CD8-positive, alpha-beta memory T cell (primary cell): ENCODE data around the gene SHC4. TPM values are rescaled to one million over a fixed set of nuclear protein-coding genes. Genes with fewer than 3 reads are reported as not detected.
A peak's percentile ranks its signal among the peaks of the same experiment; 100 is the strongest.

ENCODE experiments used
- CTCF ChIA-PET: fragments of 350-600 bp; sonication (Branson Sonifier 250); formaldehyde crosslinking; loops from one replicate; lab custom pipeline; 2021; ENCODE audit warnings: antibody characterized with exemption; lab: Charles Lee
- POLR2A ChIA-PET: fragments of 350-600 bp; sonication (Branson Sonifier 250); formaldehyde crosslinking; loops from one replicate; lab custom pipeline; 2021; ENCODE audit warnings: antibody characterized with exemption; lab: Charles Lee
- DNase-seq, 5 donors: peaks; one replicate each; pipeline versions ENCODE4 v3.0.0 to v3.0.0-alpha.2; 2020 to 2022; ENCODE audit warnings: mixed read lengths in 1 of 5
- H3K27ac ChIP-seq: one replicate; pipeline ENCODE4 v1.7.0; 2013; ENCODE audit warnings: low read depth, mild to moderate bottlenecking, low read length, moderate library complexity
- H3K27me3 ChIP-seq: 2 replicates; pipeline ENCODE4 v1.7.0; 2013; ENCODE audit warnings: low read length, mild to moderate bottlenecking; ENCODE audit not compliant: insufficient read depth, poor library complexity, severe bottlenecking
- H3K36me3 ChIP-seq: 2 replicates; pipeline ENCODE4 v1.7.0; 2013; ENCODE audit warnings: mild to moderate bottlenecking, low read length, moderate library complexity; ENCODE audit not compliant: insufficient read depth
- H3K4me1 ChIP-seq: 2 replicates; pipeline ENCODE4 v1.7.0; 2013; ENCODE audit warnings: mild to moderate bottlenecking, low read length, moderate library complexity; ENCODE audit not compliant: insufficient read depth
- H3K4me3 ChIP-seq: 2 replicates; pipeline ENCODE4 v1.7.0; 2013; ENCODE audit warnings: mild to moderate bottlenecking, low read length
- H3K9me3 ChIP-seq: 2 replicates; pipeline ENCODE4 v1.7.0; 2013; ENCODE audit warnings: mild to moderate bottlenecking, low read length
- H3K27ac Mint-ChIP-seq, 8 donors: one replicate each; pipeline ENCODE4 v1.8.0; 2020 to 2021; ENCODE audit warnings: mixed read lengths in 8 of 8, mild to moderate bottlenecking in 6 of 8, inconsistent platforms in 3 of 8, moderate library complexity in 3 of 8
- H3K27me3 Mint-ChIP-seq, 2 donors: one replicate each; pipeline ENCODE4 v1.8.0; 2020 to 2021; ENCODE audit warnings: mixed read lengths in 2 of 2, mild to moderate bottlenecking in 1 of 2, moderate library complexity in 1 of 2
- H3K36me3 Mint-ChIP-seq, 3 donors: one replicate each; pipeline ENCODE4 v1.8.0; 2020 to 2021; ENCODE audit warnings: mixed read lengths in 3 of 3, inconsistent platforms in 1 of 3, mild to moderate bottlenecking in 1 of 3
- H3K4me1 Mint-ChIP-seq, 3 donors: one replicate each; pipeline ENCODE4 v1.8.0; 2020 to 2021; ENCODE audit warnings: mixed read lengths in 3 of 3, inconsistent platforms in 1 of 3, mild to moderate bottlenecking in 1 of 3
- H3K4me3 Mint-ChIP-seq, 7 donors: one replicate each; pipeline ENCODE4 v1.8.0; 2020 to 2021; ENCODE audit warnings: mixed read lengths in 7 of 7, mild to moderate bottlenecking in 6 of 7, moderate library complexity in 4 of 7, inconsistent platforms in 2 of 7
- H3K9me3 Mint-ChIP-seq, 5 donors: one replicate each; pipeline ENCODE4 v1.8.0; 2020 to 2022; ENCODE audit warnings: mixed read lengths in 5 of 5, mild to moderate bottlenecking in 3 of 5, moderate library complexity in 2 of 5, inconsistent platforms in 1 of 5
- polyA plus RNA-seq: library from polyadenylated mRNA; unstranded; fragments of 300-500 nt; fragmentation: Illumina TruSeq; gene quantifications from one replicate; pipeline ENCODE4 v1.2.3, GENCODE V29; 2021
- total RNA-seq, 2 experiments: library from RNA; stranded (reverse); gene quantifications; one replicate each; pipeline ENCODE4 v1.2.3, GENCODE V29; 2021

Gene SHC4
- total and polyA plus RNA-seq, 3 experiments from 2014 or later: 5.0 to 5.7 TPM; not detected in 1

- no peak overlapping the region for H3K27ac ChIP-seq
- CTCF ChIA-PET: no interaction called here
- peak overlapping the region in 2 of 8 donors; percentile 7 to 31 for H3K27ac Mint-ChIP-seq
These were observed 157.6 kb downstream of the SHC4 start for GRCh38 chr15:48806151-48806550.

DNA sequence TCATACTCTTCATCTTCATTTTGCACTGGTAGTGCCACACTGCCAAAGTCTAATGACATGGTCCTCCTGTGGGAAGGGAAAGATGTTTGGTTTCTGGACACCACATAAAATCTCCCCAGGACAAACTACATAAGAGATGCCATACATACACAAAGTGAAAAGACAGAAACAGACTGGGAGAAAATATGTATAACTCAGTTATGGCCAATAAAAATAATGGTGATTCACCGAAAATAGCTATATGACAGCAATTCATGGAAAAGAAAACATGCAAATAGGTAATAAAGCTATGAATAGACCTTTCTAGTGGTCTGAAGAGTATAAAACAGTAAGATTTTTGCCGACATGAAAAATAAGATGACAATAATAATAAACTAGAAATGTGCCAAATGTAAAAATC lies 158.1 kb downstream of the SHC4 start:
- no peak overlapping the region for H3K4me3 ChIP-seq
- CTCF ChIA-PET: no interaction called here

More at GRCh38 chr15:48806151-48806550, 157.6 kb downstream of the SHC4 start:
- H3K9me3 Mint-ChIP-seq: no peaks in the 10 kb centered on the region
- no peaks in the 10 kb centered on the region for H3K27me3 ChIP-seq
- peaks cover 14% of the 10 kb centered on the region for H3K4me1 ChIP-seq
- H3K36me3 Mint-ChIP-seq: peaks cover 0 to 18% (median 6%) of the 10 kb centered on the region in 3 donors
- POLR2A ChIA-PET: no interaction called here
- peaks cover 15 to 44% (median 27%) of the 10 kb centered on the region in 3 donors for H3K4me1 Mint-ChIP-seq
- no peak overlapping the region for H3K4me3 Mint-ChIP-seq
- no peak for DNase-seq
- H3K36me3 ChIP-seq: no peaks in the 10 kb centered on the region
- no peaks in the 10 kb centered on the region for H3K27me3 Mint-ChIP-seq
- H3K4me3 ChIP-seq: no peak overlapping the region
- no peaks in the 10 kb centered on the region for H3K9me3 ChIP-seq

DNA sequence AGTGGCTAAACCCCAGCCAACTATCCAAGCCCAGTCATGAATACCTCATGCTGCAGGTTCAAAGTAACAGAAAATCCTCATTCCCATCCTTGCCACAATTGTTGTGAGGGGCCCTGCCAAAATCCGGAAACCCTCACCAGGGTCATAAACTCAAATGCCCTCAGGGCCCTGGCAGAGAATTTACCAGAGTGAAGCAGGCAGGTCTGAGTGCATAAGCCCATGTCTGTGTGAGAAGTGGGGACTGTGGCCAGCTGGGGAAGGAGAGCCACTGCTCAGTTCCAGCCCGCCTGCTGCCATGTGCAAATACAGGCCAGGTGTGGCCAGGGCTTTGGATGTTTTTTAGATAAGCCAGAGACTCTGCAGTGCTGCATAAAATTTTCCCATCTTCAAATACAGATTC lies 159.8 kb downstream of the SHC4 start:
- Histone ChIP-seq H3K4me3 (no peak overlapping the region), H3K27ac (no peak overlapping the region), H3K36me3 (no peaks in the 10 kb centered on the region), H3K9me3 (no peaks in the 10 kb centered on the region), H3K27me3 (no peaks in the 10 kb centered on the region), H3K4me1 (no peaks in the 10 kb centered on the region)
- CTCF ChIA-PET: no interaction called here
- Mint-ChIP-seq H3K27ac (no peak overlapping the region), H3K36me3 (peaks cover 0 to 12% (median 6%) of the 10 kb centered on the region in 3 donors), H3K27me3 (no peaks in the 10 kb centered on the region), H3K4me1 (peaks cover 12 to 43% (median 15%) of the 10 kb centered on the region in 3 donors), H3K9me3 (no peaks in the 10 kb centered on the region), H3K4me3 (no peak overlapping the region)
- POLR2A ChIA-PET: no interaction called here
- DNase-seq: no peak

More for the DNA sequence above, 158.1 kb downstream of the SHC4 start:
- POLR2A ChIA-PET: no interaction called here
- Histone ChIP-seq H3K36me3 (no peaks in the 10 kb centered on the region), H3K4me1 (peaks cover 14% of the 10 kb centered on the region), H3K27ac (no peak overlapping the region), H3K9me3 (no peaks in the 10 kb centered on the region), H3K27me3 (no peaks in the 10 kb centered on the region)
- Mint-ChIP-seq H3K9me3 (no peaks in the 10 kb centered on the region), H3K4me3 (peak overlapping the region in 1 of 7 donors; percentile 21), H3K27me3 (no peaks in the 10 kb centered on the region), H3K36me3 (peaks cover 0 to 14% (median 6%) of the 10 kb centered on the region in 3 donors), H3K4me1 (peaks cover 17 to 49% (median 30%) of the 10 kb centered on the region in 3 donors), H3K27ac (no peak overlapping the region)
- DNase-seq: no peak

- no peak overlapping the region for H3K4me3 Mint-ChIP-seq
- POLR2A ChIA-PET: no interaction called here
These were observed 160.9 kb downstream of the SHC4 start for GRCh38 chr15:48802867-48803266.

GRCh38 chr15:48802257-48802656 lies 161.5 kb downstream of the SHC4 start:
- Mint-ChIP-seq H3K4me3 (no peak overlapping the region), H3K27me3 (no peaks in the 10 kb centered on the region), H3K27ac (peak overlapping the region in 1 of 8 donors; percentile 4), H3K4me1 (peaks cover 15 to 54% (median 17%) of the 10 kb centered on the region in 3 donors), H3K36me3 (peaks cover 0 to 16% (median 10%) of the 10 kb centered on the region in 3 donors), H3K9me3 (no peaks in the 10 kb centered on the region)
- Histone ChIP-seq H3K4me3 (no peak overlapping the region), H3K27ac (no peak overlapping the region), H3K27me3 (no peaks in the 10 kb centered on the region), H3K36me3 (no peaks in the 10 kb centered on the region), H3K4me1 (no peaks in the 10 kb centered on the region), H3K9me3 (no peaks in the 10 kb centered on the region)
- ChIA-PET CTCF (no interaction called here), POLR2A (no interaction called here)
- no peak for DNase-seq

More at GRCh38 chr15:48802867-48803266, 160.9 kb downstream of the SHC4 start:
- no peak for DNase-seq
- no peaks in the 10 kb centered on the region for H3K27me3 Mint-ChIP-seq
- peaks cover 12 to 48% (median 14%) of the 10 kb centered on the region in 3 donors for H3K4me1 Mint-ChIP-seq
- Histone ChIP-seq H3K27me3 (no peaks in the 10 kb centered on the region), H3K27ac (no peak overlapping the region), H3K4me3 (no peak overlapping the region), H3K4me1 (no peaks in the 10 kb centered on the region), H3K9me3 (no peaks in the 10 kb centered on the region), H3K36me3 (no peaks in the 10 kb centered on the region)
- CTCF ChIA-PET: no interaction called here
- no peaks in the 10 kb centered on the region for H3K9me3 Mint-ChIP-seq
- H3K27ac Mint-ChIP-seq: no peak overlapping the region
- H3K36me3 Mint-ChIP-seq: peaks cover 0 to 12% (median 7%) of the 10 kb centered on the region in 3 donors

DNA sequence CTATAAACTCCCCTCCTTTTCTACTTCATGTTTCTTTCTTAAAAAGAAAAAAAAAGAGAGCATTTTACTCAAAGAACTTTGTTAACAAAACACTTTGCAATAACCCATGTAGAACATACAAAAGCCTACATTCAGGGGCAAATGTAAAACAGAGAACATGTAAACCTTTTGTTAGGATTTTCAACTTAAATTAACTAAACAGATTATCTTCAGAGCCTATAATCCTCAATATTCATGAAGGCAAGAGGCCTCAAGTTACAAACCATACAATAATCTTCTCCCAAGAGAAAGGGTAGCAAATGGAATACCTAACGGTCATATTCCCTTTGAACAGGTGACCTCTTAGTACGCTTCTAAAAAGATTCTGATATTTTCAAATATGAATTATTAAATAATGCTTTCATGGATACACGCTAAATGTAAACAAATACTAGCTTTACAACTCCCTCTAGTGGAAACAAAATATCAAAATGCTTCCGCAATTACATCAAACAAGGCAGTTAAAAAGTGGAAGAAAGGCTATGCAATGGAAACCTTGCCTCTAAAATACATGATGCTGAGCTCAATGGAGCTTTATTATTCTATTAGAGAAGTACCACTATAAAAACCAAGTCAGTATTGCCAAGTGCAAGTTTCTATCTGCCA lies 162.8 kb downstream of the SHC4 start:
- no peaks in the 10 kb centered on the region for H3K9me3 ChIP-seq
- no peak overlapping the region for H3K4me3 ChIP-seq
- H3K36me3 Mint-ChIP-seq: peaks cover 0 to 24% (median 12%) of the 10 kb centered on the region in 3 donors
- CTCF ChIA-PET: interaction anchor here (1.0 kb wide), 1 partner anchor 10 kb away, joined by 3 read pairs; the partner anchor contains the start of gene CEP152
- DNase-seq: no peak
- POLR2A ChIA-PET: no interaction called here
- H3K9me3 Mint-ChIP-seq: no peaks in the 10 kb centered on the region
- no peaks in the 10 kb centered on the region for H3K27me3 Mint-ChIP-seq
- H3K36me3 ChIP-seq: no peaks in the 10 kb centered on the region
- H3K27me3 ChIP-seq: no peaks in the 10 kb centered on the region
- no peak overlapping the region for H3K27ac ChIP-seq
- H3K4me1 Mint-ChIP-seq: peaks cover 15 to 50% (median 20%) of the 10 kb centered on the region in 3 donors
- no peaks in the 10 kb centered on the region for H3K4me1 ChIP-seq
- no peak overlapping the region for H3K4me3 Mint-ChIP-seq
- H3K27ac Mint-ChIP-seq: peak overlapping the region in 1 of 8 donors; percentile 36

GRCh38 chr15:48800245-48800644 lies 163.5 kb downstream of the SHC4 start:
- no peaks in the 10 kb centered on the region for H3K27me3 ChIP-seq
- no peak overlapping the region for H3K4me3 Mint-ChIP-seq
- H3K4me3 ChIP-seq: no peak overlapping the region
- no peaks in the 10 kb centered on the region for H3K36me3 ChIP-seq
- no peak overlapping the region for H3K27ac ChIP-seq
- no peak for DNase-seq
- H3K4me1 Mint-ChIP-seq: peaks cover 17 to 54% (median 25%) of the 10 kb centered on the region in 3 donors
- H3K9me3 Mint-ChIP-seq: no peaks in the 10 kb centered on the region
- H3K36me3 Mint-ChIP-seq: peaks cover 0 to 27% (median 11%) of the 10 kb centered on the region in 3 donors
- POLR2A ChIA-PET: no interaction called here
- no peaks in the 10 kb centered on the region for H3K27me3 Mint-ChIP-seq
- H3K4me1 ChIP-seq: no peaks in the 10 kb centered on the region
- CTCF ChIA-PET: interaction anchor here (1.5 kb wide), 1 partner anchor 11 kb away, joined by 5 read pairs; the partner anchor contains the start of gene CEP152
- no peaks in the 10 kb centered on the region for H3K9me3 ChIP-seq
- H3K27ac Mint-ChIP-seq: no peak overlapping the region

- Mint-ChIP-seq H3K27me3 (no peaks in the 10 kb centered on the region), H3K4me3 (no peak overlapping the region), H3K9me3 (no peaks in the 10 kb centered on the region), H3K27ac (no peak overlapping the region), H3K36me3 (peaks cover 0 to 24% (median 7%) of the 10 kb centered on the region in 3 donors), H3K4me1 (peaks cover 18 to 53% (median 33%) of the 10 kb centered on the region in 3 donors)
- H3K9me3 ChIP-seq: no peaks in the 10 kb centered on the region
- H3K4me1 ChIP-seq: no peaks in the 10 kb centered on the region
- no peak for DNase-seq
- no peaks in the 10 kb centered on the region for H3K27me3 ChIP-seq
- H3K27ac ChIP-seq: no peak overlapping the region
- ChIA-PET POLR2A (no interaction called here), CTCF (no interaction called here)
- no peak overlapping the region for H3K4me3 ChIP-seq
- H3K36me3 ChIP-seq: no peaks in the 10 kb centered on the region
These were observed 165.4 kb downstream of the SHC4 start for GRCh38 chr15:48798319-48798718.
